ENCODE results near the gene EVI2B. TPM values are rescaled to one million over a fixed set of nuclear protein-coding genes. Genes with fewer than 3 reads are reported as not detected.
"Not testable (repeated sequence)": the region's sequence is repeated elsewhere in the genome, so short reads cannot be mapped to it uniquely, and the experiment has no call there.

The EVI2B gene
- total RNA-seq, 2 experiments from 2014 or later, result 14.8 to 16.5 TPM

DNA sequence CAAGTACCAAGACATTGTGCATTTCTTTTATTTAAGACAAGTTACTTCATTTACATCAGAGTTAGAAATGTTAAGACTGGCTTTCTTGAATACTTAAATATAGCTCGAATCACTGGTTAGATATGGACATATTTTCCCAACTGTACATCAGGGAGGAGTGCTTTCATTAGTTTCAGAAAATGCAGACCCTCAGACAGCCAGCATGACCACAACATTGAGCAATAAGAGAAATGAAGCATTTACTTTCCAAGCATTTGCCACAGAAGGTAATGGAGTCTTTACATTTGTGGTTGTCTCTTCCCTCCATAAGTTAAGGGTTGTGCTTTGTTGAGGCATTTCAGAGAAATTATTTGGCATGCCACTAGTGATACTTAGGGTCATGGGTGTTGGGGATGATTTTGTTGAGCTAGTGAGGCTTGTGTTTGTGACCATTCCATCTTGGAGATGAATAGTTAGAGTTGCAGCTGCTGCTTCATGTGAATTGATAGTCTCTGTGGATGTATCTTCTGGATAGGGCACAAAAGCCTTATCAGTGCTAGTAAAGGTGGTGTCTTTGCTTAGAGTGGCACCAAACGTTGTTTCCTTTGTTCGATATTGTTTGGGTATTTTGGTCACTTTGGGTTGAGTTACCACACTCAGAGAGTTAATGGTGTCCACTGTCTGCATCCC, 18.9 kb downstream of the EVI2B start:
- DNase-seq, result no peak
- Mint-ChIP-seq H3K27me3 (no peaks in the 10 kb centered on the region), H3K27ac (no peak overlapping the region), H3K36me3 (peaks cover 11% of the 10 kb centered on the region), H3K4me3 (no peak overlapping the region), H3K4me1 (peaks cover 12% of the 10 kb centered on the region), H3K9me3 (no peaks in the 10 kb centered on the region)

DNA sequence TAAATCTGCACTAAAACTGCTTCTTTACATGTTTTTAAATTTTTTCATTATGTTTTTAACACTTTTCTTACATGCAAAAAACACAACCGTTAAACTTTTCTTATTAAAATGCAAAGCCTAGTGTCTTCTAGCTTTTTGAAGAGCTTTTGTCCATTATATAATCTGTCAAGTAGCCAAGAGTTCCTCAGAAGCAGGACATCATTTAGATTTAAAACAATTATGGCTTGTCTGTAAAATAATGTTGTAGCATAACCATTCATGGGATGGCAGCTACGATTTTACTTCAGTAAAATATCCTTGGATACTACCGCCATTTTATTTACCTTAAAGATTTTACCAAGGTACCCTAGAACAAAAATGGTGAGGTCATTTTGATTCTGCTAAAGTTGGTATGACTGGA, 19.6 kb downstream of the EVI2B start:
- peaks cover 11% of the 10 kb centered on the region for H3K36me3 Mint-ChIP-seq
- no peak for DNase-seq
- H3K4me3 Mint-ChIP-seq, result no peak overlapping the region
- no peaks in the 10 kb centered on the region for H3K9me3 Mint-ChIP-seq
- peaks cover 10% of the 10 kb centered on the region for H3K4me1 Mint-ChIP-seq
- no peaks in the 10 kb centered on the region for H3K27me3 Mint-ChIP-seq
- H3K27ac Mint-ChIP-seq, result no peak overlapping the region

DNA sequence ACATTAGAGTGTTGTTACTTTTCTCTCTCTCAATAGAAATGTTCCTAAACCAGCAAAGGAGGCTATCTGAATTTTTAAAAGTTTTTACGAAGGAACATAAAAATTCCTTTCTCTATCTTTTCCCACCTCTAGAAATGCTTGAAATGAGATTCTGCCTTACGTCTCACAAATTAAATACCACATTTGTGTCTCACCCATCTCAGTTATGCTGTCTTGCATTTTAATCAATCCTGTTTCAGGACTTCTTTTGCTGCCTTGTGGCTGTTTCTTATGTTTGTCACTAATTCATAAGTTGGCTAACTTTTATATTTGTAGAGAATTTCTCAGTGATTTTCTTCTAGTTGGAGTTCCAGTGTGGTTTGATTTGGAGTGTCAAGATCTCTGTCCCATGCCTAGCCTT, 20.3 kb downstream of the EVI2B start:
- H3K4me1 Mint-ChIP-seq, result peaks cover 14% of the 10 kb centered on the region
- DNase-seq, result no peak
- H3K4me3 Mint-ChIP-seq, result no peak overlapping the region

DNA sequence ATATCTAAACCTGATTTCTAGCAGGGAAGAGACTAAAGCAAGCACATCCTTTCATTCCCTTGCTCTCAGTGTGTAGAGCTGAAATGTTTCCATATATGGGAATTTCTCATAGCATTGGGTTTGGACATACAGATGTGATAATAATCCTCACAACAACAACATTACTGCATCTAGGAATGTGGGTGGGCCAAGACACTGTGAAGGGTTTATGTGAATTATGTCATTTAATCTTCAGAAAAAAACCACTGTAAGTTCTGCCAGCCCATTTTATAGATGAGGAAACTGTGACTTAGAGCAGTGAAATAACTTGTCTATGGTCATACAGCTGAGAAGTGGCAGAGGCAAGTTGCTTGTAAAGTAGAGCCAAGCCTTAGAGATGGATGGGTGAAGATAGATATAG, 22.0 kb downstream of the EVI2B start:
- Mint-ChIP-seq H3K27ac (no peak overlapping the region), H3K4me3 (no peak overlapping the region), H3K9me3 (no peaks in the 10 kb centered on the region), H3K4me1 (peaks cover 22% of the 10 kb centered on the region), H3K36me3 (peaks cover 15% of the 10 kb centered on the region), H3K27me3 (no peaks in the 10 kb centered on the region)
- no peak for DNase-seq

More for the DNA sequence above, 20.3 kb downstream of the EVI2B start:
- Mint-ChIP-seq H3K27me3 (no peaks in the 10 kb centered on the region), H3K36me3 (peaks cover 11% of the 10 kb centered on the region), H3K27ac (no peak overlapping the region), H3K9me3 (no peaks in the 10 kb centered on the region)

DNA sequence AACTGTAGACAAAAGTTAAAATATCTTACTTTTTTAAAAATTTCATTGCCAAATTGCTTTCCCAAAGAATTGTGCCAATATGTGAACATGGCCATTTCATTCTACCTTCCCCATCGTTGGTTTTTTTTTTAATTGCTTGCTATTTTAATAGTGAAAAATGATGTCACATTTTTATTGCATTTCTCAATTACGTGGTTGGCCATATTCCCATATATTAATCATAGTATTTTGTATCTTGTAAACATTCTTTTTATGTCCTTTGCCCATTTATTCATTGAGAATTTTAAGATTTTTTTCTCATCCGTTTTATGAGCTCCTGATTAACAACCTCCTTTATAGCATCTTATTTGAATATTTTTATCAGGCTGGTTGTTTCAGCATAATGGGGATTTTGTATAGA, 24.1 kb downstream of the EVI2B start:
- Mint-ChIP-seq H3K9me3 (no peaks in the 10 kb centered on the region), H3K36me3 (peaks cover 15% of the 10 kb centered on the region), H3K27ac (no peak overlapping the region), H3K4me3 (no peak overlapping the region), H3K27me3 (no peaks in the 10 kb centered on the region), H3K4me1 (peaks cover 22% of the 10 kb centered on the region)
- no peak for DNase-seq

DNA sequence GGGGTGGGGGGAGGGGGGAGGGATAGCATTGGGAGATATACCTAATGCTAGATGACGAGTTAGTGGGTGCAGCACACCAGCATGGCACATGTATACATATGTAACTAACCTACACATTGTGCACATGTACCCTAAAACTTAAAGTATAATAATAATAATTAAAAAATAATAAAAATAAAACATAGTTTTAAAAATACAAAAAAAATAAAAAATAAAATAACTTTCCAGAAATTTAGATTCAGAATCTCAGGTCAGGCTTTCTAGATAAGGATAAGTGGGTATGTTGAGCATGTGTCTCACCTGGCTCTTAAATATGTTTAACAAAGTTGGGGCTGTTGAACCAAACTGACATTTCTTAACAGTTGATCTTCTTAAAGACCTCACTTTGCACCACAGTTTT, 25.9 kb downstream of the EVI2B start:
- peaks cover 22% of the 10 kb centered on the region for H3K4me1 Mint-ChIP-seq
- not testable (repeated sequence) for H3K27me3 Mint-ChIP-seq, H3K36me3 Mint-ChIP-seq, H3K4me3 Mint-ChIP-seq, H3K9me3 Mint-ChIP-seq, DNase-seq, H3K27ac Mint-ChIP-seq

DNA sequence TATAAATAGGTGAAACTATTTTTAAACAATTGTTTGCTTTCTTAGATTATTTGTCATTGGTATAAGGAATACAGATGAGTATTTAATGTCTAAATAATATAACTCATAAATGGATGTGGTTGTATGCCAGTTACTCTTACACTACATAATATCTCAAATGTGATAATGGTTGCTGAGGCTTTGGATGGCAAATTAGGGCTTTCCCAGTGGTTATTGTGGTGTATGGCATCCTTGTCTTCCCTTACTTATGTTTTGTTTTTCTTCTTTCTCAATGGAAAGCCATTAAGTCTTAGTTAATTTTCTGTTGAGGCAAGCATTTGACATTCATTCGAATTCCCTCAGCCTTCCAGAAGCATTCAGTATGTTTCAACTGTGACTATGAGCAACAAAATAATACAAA, 27.3 kb downstream of the EVI2B start:
- no peak overlapping the region for H3K27ac Mint-ChIP-seq
- H3K4me3 Mint-ChIP-seq, result no peak overlapping the region
- peaks cover 20% of the 10 kb centered on the region for H3K4me1 Mint-ChIP-seq
- H3K36me3 Mint-ChIP-seq, result peaks cover 5% of the 10 kb centered on the region
- no peaks in the 10 kb centered on the region for H3K27me3 Mint-ChIP-seq
- DNase-seq, result no peak
- no peaks in the 10 kb centered on the region for H3K9me3 Mint-ChIP-seq

DNA sequence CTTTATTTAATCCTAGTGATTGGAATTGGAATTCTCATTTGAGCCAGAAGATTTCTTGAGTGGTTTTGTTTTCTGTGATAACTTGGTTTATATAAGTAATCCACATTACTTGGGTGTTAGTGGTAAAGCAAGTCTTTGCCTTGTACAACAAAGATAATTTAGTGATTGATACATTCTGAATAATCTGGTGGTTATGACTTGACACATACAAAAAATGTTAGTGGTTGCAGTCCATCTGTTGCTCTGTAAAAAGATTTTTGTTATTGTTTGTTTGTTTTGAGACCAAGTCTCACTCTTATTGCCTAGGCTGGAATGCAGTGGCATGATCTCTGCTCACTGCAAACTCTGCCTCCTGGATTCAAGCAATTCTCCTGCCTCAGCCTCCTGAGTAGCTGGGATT, 30.0 kb downstream of the EVI2B start:
- Mint-ChIP-seq H3K36me3 (peaks cover 4% of the 10 kb centered on the region), H3K4me3 (no peak overlapping the region), H3K4me1 (peaks cover 12% of the 10 kb centered on the region), H3K9me3 (no peaks in the 10 kb centered on the region), H3K27ac (no peak overlapping the region), H3K27me3 (no peaks in the 10 kb centered on the region)
- no peak for DNase-seq

DNA sequence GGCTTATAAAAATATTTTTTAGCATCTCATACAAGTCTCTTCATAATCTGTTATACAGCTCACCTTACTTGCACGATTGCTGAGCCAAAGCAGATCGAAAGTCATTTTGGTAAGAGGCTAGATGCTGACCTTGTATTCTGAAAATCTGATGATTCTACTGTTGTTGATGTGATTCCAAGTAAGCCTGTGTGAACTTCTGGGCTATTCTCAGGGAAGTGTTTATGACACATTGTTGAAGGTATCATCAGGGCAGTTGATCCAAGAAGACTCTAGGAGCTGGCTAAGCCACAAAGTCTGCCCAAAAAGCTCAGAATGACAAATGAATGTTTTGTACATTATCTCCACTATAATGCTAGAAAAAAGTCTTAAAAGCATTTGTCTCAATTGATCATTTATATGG, 32.8 kb downstream of the EVI2B start:
- H3K9me3 Mint-ChIP-seq, result no peaks in the 10 kb centered on the region
- no peaks in the 10 kb centered on the region for H3K27me3 Mint-ChIP-seq
- H3K36me3 Mint-ChIP-seq, result peaks cover 4% of the 10 kb centered on the region
- H3K4me3 Mint-ChIP-seq, result no peak overlapping the region
- no peaks in the 10 kb centered on the region for H3K4me1 Mint-ChIP-seq
- H3K27ac Mint-ChIP-seq, result no peak overlapping the region
- no peak for DNase-seq

DNA sequence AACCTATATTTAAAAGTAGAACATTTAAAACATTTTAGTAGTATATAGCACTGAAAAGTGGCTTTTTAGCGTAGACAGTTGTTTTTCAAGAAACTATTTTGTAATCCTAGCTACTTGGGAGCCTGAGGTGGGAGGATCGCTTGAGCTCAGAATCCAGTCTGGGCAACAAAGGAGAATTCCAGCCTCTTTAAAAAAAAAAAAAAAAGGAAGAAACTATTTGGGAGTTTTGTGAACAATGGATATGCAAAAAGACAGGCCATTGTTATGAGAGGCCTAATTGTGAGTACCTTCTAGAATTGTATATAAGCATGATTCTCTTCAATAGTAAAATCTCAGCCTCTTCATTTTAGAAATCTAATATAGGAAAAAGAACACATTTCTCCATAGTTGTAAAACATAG, 34.5 kb downstream of the EVI2B start:
- H3K4me1 Mint-ChIP-seq, result peaks cover 5% of the 10 kb centered on the region
- DNase-seq, result no peak
- no peaks in the 10 kb centered on the region for H3K9me3 Mint-ChIP-seq
- H3K27ac Mint-ChIP-seq, result no peak overlapping the region
- H3K36me3 Mint-ChIP-seq, result peaks cover 13% of the 10 kb centered on the region
- no peak overlapping the region for H3K4me3 Mint-ChIP-seq
- no peaks in the 10 kb centered on the region for H3K27me3 Mint-ChIP-seq

DNA sequence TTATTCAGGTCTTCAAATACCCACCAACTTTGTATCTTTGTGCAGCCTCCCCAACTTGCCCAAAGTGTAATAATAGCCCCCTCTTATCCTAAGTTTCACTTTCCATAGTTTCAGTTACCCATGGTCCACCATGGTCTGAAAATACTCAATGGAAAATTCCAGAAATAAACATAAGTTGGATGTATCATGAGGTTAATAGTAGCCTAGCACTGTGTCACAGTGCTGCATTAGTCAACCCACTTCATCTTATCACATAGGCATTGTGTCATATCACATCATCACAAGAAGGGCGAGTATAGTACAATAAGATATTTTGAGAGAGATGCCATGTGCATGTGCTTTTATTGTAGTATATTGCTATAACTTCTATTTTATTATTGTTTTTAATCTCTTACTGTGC, 38.7 kb downstream of the EVI2B start:
- peaks cover 24% of the 10 kb centered on the region for H3K36me3 Mint-ChIP-seq
- H3K27me3 Mint-ChIP-seq, result no peaks in the 10 kb centered on the region
- H3K9me3 Mint-ChIP-seq, result no peaks in the 10 kb centered on the region
- no peak overlapping the region for H3K27ac Mint-ChIP-seq
- H3K4me3 Mint-ChIP-seq, result no peak overlapping the region
- DNase-seq, result no peak
- H3K4me1 Mint-ChIP-seq, result peaks cover 5% of the 10 kb centered on the region

DNA sequence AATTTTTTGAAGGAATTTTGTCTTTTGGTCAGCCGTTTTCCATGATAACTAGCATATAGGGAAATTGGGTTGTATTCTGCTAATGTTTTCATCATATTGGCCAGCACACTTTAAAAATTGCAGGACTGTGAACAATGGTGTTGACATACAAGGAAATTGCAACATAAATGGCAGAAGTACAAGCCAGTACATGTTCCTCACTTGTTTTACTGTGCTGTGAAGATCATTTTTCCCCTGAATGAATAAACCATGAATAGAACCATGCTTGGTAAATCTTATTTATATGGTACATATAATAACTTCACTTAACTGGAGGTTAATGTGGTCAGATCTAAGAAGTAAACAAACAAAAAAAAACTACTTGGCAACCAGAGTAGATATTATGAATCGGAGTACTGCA, 39.6 kb downstream of the EVI2B start:
- no peak overlapping the region for H3K4me3 Mint-ChIP-seq
- H3K9me3 Mint-ChIP-seq, result no peaks in the 10 kb centered on the region
- no peak for DNase-seq
- H3K36me3 Mint-ChIP-seq, result peaks cover 29% of the 10 kb centered on the region
- H3K27ac Mint-ChIP-seq, result no peak overlapping the region
- H3K27me3 Mint-ChIP-seq, result no peaks in the 10 kb centered on the region
- peaks cover 5% of the 10 kb centered on the region for H3K4me1 Mint-ChIP-seq

DNA sequence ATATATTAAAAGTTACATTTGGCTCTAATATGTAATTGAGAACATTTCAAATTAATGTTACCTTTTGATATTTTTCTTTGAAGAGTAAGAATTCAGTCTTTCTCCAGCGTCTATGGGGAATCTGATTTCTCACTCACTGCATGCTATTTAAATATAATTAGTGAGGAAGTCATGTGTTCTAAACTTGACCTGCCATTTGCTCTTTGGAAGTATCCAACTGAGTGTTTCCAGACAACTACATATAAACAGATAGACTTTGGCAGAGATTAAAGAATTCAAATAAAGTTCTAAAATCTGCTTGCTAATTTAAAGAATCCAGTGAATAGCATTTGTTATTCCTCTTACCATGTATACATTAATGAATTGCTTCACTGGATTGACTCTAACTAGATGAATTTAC, 40.3 kb downstream of the EVI2B start:
- Mint-ChIP-seq H3K9me3 (no peaks in the 10 kb centered on the region), H3K4me3 (no peak overlapping the region)

DNA sequence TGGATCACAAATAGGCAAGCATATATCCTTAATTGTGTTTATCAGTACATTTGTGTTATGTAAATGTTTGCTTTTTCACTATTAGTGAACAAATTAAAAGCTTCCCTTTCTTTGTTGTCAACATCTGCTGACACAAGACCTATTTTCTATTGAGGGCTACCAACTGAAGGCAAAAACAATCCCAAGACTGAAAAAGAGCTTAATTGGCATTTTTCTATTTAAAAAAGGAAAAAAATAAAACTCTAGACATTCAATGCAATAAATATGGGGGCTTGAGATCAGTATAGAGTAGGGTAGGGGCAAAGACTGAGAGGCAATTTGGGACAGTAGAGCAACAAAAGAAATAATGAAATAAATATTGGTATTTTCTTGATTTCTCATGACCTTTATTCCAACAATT, 41.1 kb downstream of the EVI2B start:
- Mint-ChIP-seq H3K27ac (no peak overlapping the region), H3K27me3 (no peaks in the 10 kb centered on the region), H3K4me3 (no peak overlapping the region), H3K36me3 (peaks cover 32% of the 10 kb centered on the region), H3K9me3 (no peaks in the 10 kb centered on the region), H3K4me1 (peaks cover 5% of the 10 kb centered on the region)
- DNase-seq, result no peak

More for the DNA sequence above, 40.3 kb downstream of the EVI2B start:
- H3K27ac Mint-ChIP-seq, result no peak overlapping the region
- no peak for DNase-seq
- no peaks in the 10 kb centered on the region for H3K27me3 Mint-ChIP-seq
- H3K36me3 Mint-ChIP-seq, result peaks cover 32% of the 10 kb centered on the region
- H3K4me1 Mint-ChIP-seq, result peaks cover 5% of the 10 kb centered on the region

DNA sequence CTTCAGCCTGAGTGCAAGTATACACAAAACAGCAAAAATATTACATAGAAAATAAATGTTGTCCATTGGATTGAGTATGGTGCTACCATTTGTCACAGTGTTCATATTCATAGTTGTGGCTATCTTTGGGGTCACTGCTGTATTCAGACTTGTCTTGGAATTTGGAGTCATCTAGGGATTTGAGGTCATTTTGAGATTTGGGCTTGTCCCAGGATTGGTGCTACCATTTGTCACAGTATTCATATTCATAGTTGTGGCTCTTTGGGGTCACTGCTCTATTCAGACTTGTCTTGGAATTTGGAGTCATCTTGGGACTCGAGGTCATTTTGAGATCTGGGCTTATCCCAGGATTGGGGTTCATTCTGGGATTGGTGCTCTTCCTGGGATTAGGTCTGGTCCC, 41.6 kb downstream of the EVI2B start:
- Mint-ChIP-seq H3K36me3 (peaks cover 35% of the 10 kb centered on the region), H3K27me3 (no peaks in the 10 kb centered on the region), H3K27ac (no peak overlapping the region), H3K4me1 (peaks cover 5% of the 10 kb centered on the region), H3K4me3 (no peak overlapping the region), H3K9me3 (no peaks in the 10 kb centered on the region)
- DNase-seq, result no peak

DNA sequence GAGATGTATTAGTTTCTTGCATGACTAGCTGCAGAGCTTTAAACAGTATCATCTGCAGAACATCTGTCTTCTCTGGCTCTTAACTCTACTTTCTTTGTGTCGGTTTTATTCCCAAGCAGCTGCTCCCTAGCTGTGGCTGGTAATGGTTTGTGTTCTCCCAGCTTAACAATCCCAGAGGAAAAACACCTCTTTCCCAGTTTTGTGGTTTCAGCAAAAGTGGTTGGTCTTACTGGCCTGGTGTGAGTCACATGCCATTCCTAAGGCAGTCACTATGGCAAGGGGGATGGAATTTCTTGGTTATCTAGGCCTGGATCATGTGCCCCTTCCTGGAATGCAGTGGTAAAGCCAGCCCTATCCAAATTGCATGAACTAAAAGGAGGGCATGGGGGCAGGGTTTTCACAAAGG, 44.3 kb downstream of the EVI2B start:
- Mint-ChIP-seq H3K4me1 (no peaks in the 10 kb centered on the region), H3K36me3 (peaks cover 28% of the 10 kb centered on the region), H3K27me3 (no peaks in the 10 kb centered on the region), H3K9me3 (no peaks in the 10 kb centered on the region), H3K27ac (no peak overlapping the region), H3K4me3 (no peak overlapping the region)
- DNase-seq, result no peak

Measured in activated naive CD8-positive, alpha-beta T cell treated with anti-CD3 and anti-CD28 coated beads for 36 hours (primary cell).